ENCODE data around the gene ZNF280B. TPM values are rescaled to one million over a fixed set of nuclear protein-coding genes. Genes with fewer than 3 reads are reported as not detected.

ZNF280B gene
- total RNA-seq, 2 experiments from 2014 or later, result 2.9 to 5.3 TPM

DNA sequence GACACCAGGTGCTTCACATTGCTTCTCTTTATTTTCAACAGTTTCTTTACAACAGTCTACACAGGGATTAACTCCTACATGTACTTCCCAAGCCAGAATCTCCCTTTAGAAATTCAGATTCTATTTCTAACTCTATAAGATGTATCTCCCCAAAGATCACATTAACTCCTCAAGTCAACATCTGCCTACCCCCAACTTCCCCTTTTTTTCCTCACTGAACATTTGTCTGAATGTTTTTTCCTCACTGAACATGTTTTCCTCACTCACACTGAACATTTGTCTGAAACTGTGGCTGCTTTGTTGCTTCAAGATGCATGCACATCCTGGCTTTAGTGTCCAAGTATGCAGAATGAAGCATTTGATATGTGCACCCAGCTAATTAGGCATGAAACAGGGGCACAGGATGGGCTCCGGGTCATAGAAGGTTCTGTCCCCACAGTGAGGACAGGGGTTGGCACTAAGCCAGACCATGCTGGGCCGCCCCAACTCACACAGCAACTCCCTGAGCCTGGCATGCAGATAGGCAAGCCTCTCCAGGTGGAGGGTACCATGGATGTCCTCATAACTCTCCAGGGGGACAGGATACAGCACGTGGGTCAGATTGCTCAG lies 39.3 kb upstream of the ZNF280B start:
- no peaks in the 10 kb centered on the region for H3K36me3 ChIP-seq (ENCODE audit: insufficient read depth, low read length)
- no peak for TF ChIP-seq EZH2phosphoT487 (IDR thresholded peaks at IDR 0.05; ENCODE audit: borderline replicate concordance, low read depth, low read length)
- TF ChIP-seq, protein P1, sequence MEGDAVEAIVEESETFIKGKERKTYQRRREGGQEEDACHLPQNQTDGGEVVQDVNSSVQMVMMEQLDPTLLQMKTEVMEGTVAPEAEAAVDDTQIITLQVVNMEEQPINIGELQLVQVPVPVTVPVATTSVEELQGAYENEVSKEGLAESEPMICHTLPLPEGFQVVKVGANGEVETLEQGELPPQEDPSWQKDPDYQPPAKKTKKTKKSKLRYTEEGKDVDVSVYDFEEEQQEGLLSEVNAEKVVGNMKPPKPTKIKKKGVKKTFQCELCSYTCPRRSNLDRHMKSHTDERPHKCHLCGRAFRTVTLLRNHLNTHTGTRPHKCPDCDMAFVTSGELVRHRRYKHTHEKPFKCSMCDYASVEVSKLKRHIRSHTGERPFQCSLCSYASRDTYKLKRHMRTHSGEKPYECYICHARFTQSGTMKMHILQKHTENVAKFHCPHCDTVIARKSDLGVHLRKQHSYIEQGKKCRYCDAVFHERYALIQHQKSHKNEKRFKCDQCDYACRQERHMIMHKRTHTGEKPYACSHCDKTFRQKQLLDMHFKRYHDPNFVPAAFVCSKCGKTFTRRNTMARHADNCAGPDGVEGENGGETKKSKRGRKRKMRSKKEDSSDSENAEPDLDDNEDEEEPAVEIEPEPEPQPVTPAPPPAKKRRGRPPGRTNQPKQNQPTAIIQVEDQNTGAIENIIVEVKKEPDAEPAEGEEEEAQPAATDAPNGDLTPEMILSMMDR (conservative IDR thresholded peaks at IDR 0.05; ENCODE audit: low read length), result no peak
- ChIA-PET CTCF (ENCODE audit: unreplicated experiment) (no interaction called here), POLR2A (no interaction called here)
- no peaks in the 10 kb centered on the region for H3K9me3 ChIP-seq (ENCODE audit: low read length)
- no peaks in the 10 kb centered on the region for H3K9me2 ChIP-seq (ENCODE audit: insufficient read depth, low read length)
- no peaks in the 10 kb centered on the region for H3K79me2 ChIP-seq (ENCODE audit: insufficient read depth, low read depth, low read length)
- H3K4me2 ChIP-seq (ENCODE audit: low read length), result no peak overlapping the region
- H3K27ac ChIP-seq (ENCODE audit: low read depth, low read length, poor library complexity, severe bottlenecking), result no peak overlapping the region
- BruUV-seq (replicated peaks), result no TSS peak
- no peak overlapping the region for H3K4me3 ChIP-seq (ENCODE audit: low read depth, low read length, poor library complexity, severe bottlenecking)
- H2AFZ ChIP-seq (ENCODE audit: low read length), result no peak overlapping the region
- no peak for DNase-seq (ENCODE audit: low spot score)
- no peaks in the 10 kb centered on the region for H4K20me1 ChIP-seq (ENCODE audit: insufficient read depth, low read length)
- no peaks in the 10 kb centered on the region for H3K4me1 ChIP-seq (ENCODE audit: insufficient read depth, low read length, poor library complexity, severe bottlenecking)
- intact Hi-C loops (cut with micrococcal nuclease; ENCODE audit: unreplicated experiment), result no loop called here

DNA sequence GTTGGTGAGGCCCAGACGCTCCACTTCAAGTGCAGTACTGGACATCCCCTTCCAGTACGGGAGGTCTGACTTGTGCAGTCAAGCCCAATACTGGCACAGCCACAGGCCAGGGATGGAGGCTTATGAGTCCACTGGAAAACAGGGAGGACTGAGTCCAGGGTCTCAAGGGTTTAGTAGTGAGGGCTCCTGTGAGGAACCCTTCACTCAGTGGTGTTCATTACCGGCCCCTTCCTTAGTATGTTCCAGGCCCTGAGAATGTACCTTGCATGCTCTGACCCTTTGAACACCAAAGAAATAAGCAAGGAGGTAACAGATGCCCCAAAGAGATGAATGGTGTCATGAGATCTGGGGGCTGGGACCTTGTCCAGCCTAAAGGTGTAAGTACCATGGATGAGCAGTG lies 38.7 kb upstream of the ZNF280B start:
- no peak overlapping the region for H2AFZ ChIP-seq (ENCODE audit: low read length)
- H3K4me3 ChIP-seq (ENCODE audit: low read depth, low read length, poor library complexity, severe bottlenecking), result no peak overlapping the region
- no peaks in the 10 kb centered on the region for H3K9me2 ChIP-seq (ENCODE audit: insufficient read depth, low read length)
- H3K4me1 ChIP-seq (ENCODE audit: insufficient read depth, low read length, poor library complexity, severe bottlenecking), result no peaks in the 10 kb centered on the region
- POLR2A ChIA-PET, result no interaction called here
- CTCF ChIA-PET (ENCODE audit: unreplicated experiment), result interaction anchor here (0.6 kb wide), 1 partner anchor 119 kb away, joined by 3 read pairs; no protein-coding TSS in a partner anchor
- DNase-seq (ENCODE audit: low spot score), result no peak
- H3K9me3 ChIP-seq (ENCODE audit: low read length), result no peaks in the 10 kb centered on the region
- H4K20me1 ChIP-seq (ENCODE audit: insufficient read depth, low read length), result no peaks in the 10 kb centered on the region
- no TSS peak for BruUV-seq (replicated peaks)
- no peak overlapping the region for H3K27ac ChIP-seq (ENCODE audit: low read depth, low read length, poor library complexity, severe bottlenecking)
- H3K4me2 ChIP-seq (ENCODE audit: low read length), result no peak overlapping the region
- TF ChIP-seq EZH2phosphoT487 (IDR thresholded peaks at IDR 0.05; ENCODE audit: borderline replicate concordance, low read depth, low read length), result no peak
- TF ChIP-seq, protein P1 (conservative IDR thresholded peaks at IDR 0.05; ENCODE audit: low read length), result no peak
- H3K36me3 ChIP-seq (ENCODE audit: insufficient read depth, low read length), result no peaks in the 10 kb centered on the region
- intact Hi-C loops (cut with micrococcal nuclease; ENCODE audit: unreplicated experiment), result no loop called here
- no peaks in the 10 kb centered on the region for H3K79me2 ChIP-seq (ENCODE audit: insufficient read depth, low read depth, low read length)

DNA sequence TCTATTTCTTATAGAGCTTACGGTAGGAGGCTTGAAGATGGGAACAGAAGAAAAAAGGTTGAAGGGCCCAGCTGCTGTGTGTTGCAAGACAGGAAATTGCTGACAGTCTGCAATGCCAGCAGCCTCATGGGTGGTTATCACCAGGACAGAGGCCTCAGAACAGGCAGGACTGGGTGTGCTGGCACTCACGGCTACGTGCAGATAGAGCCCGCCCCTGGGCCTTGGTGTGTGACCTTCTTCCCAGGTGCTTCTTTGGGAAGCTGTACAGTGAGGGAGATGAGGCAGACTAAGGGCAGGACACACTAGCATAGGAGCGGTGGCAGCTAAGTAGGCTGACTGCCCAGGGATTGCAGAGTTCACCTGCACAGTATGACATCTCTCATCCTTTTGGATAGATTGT lies 37.9 kb upstream of the ZNF280B start:
- intact Hi-C loops (cut with micrococcal nuclease; ENCODE audit: unreplicated experiment), result no loop called here
- Histone ChIP-seq H3K36me3 (ENCODE audit: insufficient read depth, low read length) (no peaks in the 10 kb centered on the region), H3K27ac (ENCODE audit: low read depth, low read length, poor library complexity, severe bottlenecking) (no peak overlapping the region), H2AFZ (ENCODE audit: low read length) (no peak overlapping the region), H4K20me1 (ENCODE audit: insufficient read depth, low read length) (no peaks in the 10 kb centered on the region), H3K4me3 (ENCODE audit: low read depth, low read length, poor library complexity, severe bottlenecking) (no peak overlapping the region), H3K4me2 (ENCODE audit: low read length) (no peak overlapping the region), H3K9me2 (ENCODE audit: insufficient read depth, low read length) (no peaks in the 10 kb centered on the region), H3K9me3 (ENCODE audit: low read length) (no peaks in the 10 kb centered on the region), H3K79me2 (ENCODE audit: insufficient read depth, low read depth, low read length) (no peaks in the 10 kb centered on the region), H3K4me1 (ENCODE audit: insufficient read depth, low read length, poor library complexity, severe bottlenecking) (no peaks in the 10 kb centered on the region)
- CTCF ChIA-PET (ENCODE audit: unreplicated experiment), result interaction anchor here (0.6 kb wide), 1 partner anchor 120 kb away, joined by 3 read pairs; no protein-coding TSS in a partner anchor
- DNase-seq (ENCODE audit: low spot score), result no peak
- BruUV-seq (replicated peaks), result no TSS peak
- no peak for TF ChIP-seq EZH2phosphoT487 (IDR thresholded peaks at IDR 0.05; ENCODE audit: borderline replicate concordance, low read depth, low read length)
- TF ChIP-seq, protein P1 (conservative IDR thresholded peaks at IDR 0.05; ENCODE audit: low read length), result no peak
- POLR2A ChIA-PET, result no interaction called here

Data from OCI-LY7 (cell line).